Measurements from ENCODE around the gene BTNL3.

DNA sequence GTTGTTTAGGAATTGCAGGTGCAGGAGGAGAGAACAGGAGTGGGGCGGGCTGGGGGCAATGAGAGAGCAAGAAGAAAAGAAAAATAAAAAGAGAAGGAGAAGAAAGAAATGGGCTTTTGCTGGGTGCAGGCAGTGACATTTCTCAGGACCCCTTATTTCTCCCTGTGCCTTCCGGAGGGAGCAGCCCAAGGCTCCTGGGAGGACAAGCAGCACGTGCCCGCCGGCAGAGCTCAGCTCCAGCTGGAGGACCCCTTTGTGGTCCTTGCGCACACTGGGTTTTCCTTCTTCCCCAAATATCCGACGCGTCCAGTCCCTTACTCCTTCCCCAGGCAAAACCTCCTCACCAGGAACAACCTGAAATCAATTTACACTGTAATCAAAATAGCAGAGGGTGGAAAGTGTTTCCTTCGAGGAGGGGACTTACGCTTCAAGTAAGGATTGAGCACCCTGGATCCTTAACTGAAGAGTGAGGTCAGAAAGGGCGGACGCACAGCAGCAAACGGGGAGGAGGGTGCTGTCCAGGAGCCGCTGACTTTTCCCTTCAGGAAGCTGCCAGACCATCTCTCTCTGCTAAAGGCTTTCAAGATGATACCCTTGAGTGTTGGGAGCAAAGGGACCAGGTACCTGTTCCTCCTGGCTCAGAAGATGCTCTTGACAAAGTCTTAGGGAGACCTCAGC lies 53.5 kb downstream of the BTNL3 start:
- TF ChIP-seq POLR2A (IDR thresholded peaks at IDR 0.05), result no peak
- TF ChIP-seq, protein P1, sequence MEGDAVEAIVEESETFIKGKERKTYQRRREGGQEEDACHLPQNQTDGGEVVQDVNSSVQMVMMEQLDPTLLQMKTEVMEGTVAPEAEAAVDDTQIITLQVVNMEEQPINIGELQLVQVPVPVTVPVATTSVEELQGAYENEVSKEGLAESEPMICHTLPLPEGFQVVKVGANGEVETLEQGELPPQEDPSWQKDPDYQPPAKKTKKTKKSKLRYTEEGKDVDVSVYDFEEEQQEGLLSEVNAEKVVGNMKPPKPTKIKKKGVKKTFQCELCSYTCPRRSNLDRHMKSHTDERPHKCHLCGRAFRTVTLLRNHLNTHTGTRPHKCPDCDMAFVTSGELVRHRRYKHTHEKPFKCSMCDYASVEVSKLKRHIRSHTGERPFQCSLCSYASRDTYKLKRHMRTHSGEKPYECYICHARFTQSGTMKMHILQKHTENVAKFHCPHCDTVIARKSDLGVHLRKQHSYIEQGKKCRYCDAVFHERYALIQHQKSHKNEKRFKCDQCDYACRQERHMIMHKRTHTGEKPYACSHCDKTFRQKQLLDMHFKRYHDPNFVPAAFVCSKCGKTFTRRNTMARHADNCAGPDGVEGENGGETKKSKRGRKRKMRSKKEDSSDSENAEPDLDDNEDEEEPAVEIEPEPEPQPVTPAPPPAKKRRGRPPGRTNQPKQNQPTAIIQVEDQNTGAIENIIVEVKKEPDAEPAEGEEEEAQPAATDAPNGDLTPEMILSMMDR (IDR thresholded peaks at IDR 0.05 in 4 of 5, conservative IDR thresholded peaks at IDR 0.05 in 1 of 5), result no peak

All from gastrocnemius medialis (tissue), 4 donors.